Vagina (tissue), 2 donors: ENCODE data around the gene RABAC1. TPM values are rescaled to one million over a fixed set of nuclear protein-coding genes. Genes with fewer than 3 reads are reported as not detected.
"Not testable (repeated sequence)": the region's sequence is repeated elsewhere in the genome, so short reads cannot be mapped to it uniquely, and the experiment has no call there.

Source experiments
- DNase-seq, 2 donors: peaks; one replicate each; pipeline ENCODE4 v3.0.0-alpha.2; 2017; ENCODE audit errors: extremely low spot score in 2 of 2
- H3K27ac ChIP-seq: fragments of 200-600 bp; sonication (generic); one replicate; pipeline ENCODE4 v1.5.1; 2019
- H3K27me3 ChIP-seq: fragments of 200-600 bp; sonication (generic); one replicate; pipeline ENCODE4 v1.5.1; 2019
- H3K36me3 ChIP-seq, 2 donors: fragments of 200-600 bp; sonication (generic); one replicate each; pipeline ENCODE4 v1.5.1; 2017 to 2019
- H3K4me1 ChIP-seq: fragments of 200-600 bp; sonication (generic); one replicate; pipeline ENCODE4 v1.5.1; 2019
- H3K4me3 ChIP-seq, 2 donors: fragments of 200-600 bp; sonication (generic); 1 replicate in 1 of 2; 2 replicates in 1 of 2; pipeline ENCODE4 v1.5.1; 2016 to 2019
- H3K9me3 ChIP-seq: fragments of 200-600 bp; sonication (generic); one replicate; pipeline ENCODE4 v1.5.1; 2019
- POLR2A ChIP-seq, 2 donors: fragments of 450-650 bp; IDR thresholded peaks; one replicate each; pipeline ENCODE4 v1.6.1; 2017; ENCODE audit warnings: antibody characterized with exemption in 2 of 2, mild to moderate bottlenecking in 2 of 2, moderate library complexity in 2 of 2
- POLR2AphosphoS5 ChIP-seq, 2 donors: sonication (generic); formaldehyde crosslinking; IDR thresholded peaks; one replicate each; pipeline ENCODE4 v1.9.0; 2017; ENCODE audit warnings: antibody characterized with exemption in 2 of 2, mild to moderate bottlenecking in 2 of 2, low read depth in 1 of 2; ENCODE audit not compliant: insufficient read depth in 1 of 2
- intact Hi-C: fragments of 100-400 bp; cut with DNase I; formaldehyde crosslinking; loops from one replicate; pipeline ENCODE4 v1.15.1; 2023
- total RNA-seq: library from RNA; depleted of rRNA; stranded (reverse); fragments of >200 nt; gene quantifications from one replicate; pipeline ENCODE4 v1.2.3, GENCODE V29; 2016
- TF ChIP-seq, protein P1 (sequence below), 3 experiments: fragments of 450-650 bp in 2 of 3; fragments of 200-600 bp in 1 of 3; sonication (generic) in 1 of 3; IDR thresholded peaks; one replicate each; pipeline ENCODE4 v1.5.1; 2017 to 2019; ENCODE audit warnings: antibody characterized with exemption in 3 of 3, mild to moderate bottlenecking in 2 of 3, moderate library complexity in 2 of 3

RABAC1 gene
- total RNA-seq, 1 donor from 2014 or later = 263 TPM

- intact Hi-C loops = no loop called here
- H3K36me3 ChIP-seq = no peaks in the 10 kb centered on the region
- TF ChIP-seq POLR2A (IDR thresholded peaks at IDR 0.05) = no peak
- TF ChIP-seq, protein P1, sequence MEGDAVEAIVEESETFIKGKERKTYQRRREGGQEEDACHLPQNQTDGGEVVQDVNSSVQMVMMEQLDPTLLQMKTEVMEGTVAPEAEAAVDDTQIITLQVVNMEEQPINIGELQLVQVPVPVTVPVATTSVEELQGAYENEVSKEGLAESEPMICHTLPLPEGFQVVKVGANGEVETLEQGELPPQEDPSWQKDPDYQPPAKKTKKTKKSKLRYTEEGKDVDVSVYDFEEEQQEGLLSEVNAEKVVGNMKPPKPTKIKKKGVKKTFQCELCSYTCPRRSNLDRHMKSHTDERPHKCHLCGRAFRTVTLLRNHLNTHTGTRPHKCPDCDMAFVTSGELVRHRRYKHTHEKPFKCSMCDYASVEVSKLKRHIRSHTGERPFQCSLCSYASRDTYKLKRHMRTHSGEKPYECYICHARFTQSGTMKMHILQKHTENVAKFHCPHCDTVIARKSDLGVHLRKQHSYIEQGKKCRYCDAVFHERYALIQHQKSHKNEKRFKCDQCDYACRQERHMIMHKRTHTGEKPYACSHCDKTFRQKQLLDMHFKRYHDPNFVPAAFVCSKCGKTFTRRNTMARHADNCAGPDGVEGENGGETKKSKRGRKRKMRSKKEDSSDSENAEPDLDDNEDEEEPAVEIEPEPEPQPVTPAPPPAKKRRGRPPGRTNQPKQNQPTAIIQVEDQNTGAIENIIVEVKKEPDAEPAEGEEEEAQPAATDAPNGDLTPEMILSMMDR (IDR thresholded peaks at IDR 0.05) = no peak
- no peak for DNase-seq
- no peak overlapping the region for H3K27ac ChIP-seq
- H3K4me3 ChIP-seq = no peak overlapping the region
- H3K27me3 ChIP-seq = peaks cover 7% of the 10 kb centered on the region
- H3K9me3 ChIP-seq = no peaks in the 10 kb centered on the region
- peaks cover 14% of the 10 kb centered on the region for H3K4me1 ChIP-seq
Observed at GRCh38 chr19:41915021-41915775, 43.9 kb downstream of the RABAC1 start.

DNA sequence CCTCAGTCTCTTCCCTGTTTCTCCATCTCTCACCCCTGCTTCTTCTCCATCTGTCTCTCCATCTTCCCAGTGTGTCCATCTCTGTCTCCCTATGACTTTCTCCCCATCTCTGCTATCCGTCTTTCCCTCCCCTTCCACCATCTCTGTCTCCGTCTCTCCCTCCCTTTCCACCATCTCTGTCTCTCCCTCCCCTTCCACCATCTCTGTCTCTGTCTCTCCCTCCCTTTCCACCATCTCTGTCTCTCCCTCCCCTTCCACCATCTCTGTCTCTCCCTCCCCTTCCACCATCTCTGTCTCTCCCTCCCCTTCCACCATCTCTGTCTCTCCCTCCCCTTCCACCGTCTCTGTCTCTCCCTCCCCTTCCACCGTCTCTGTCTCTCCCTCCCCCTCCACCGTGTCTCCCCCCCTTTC is 44.7 kb downstream of the RABAC1 start:
- H3K36me3 ChIP-seq, H3K4me3 ChIP-seq, H3K27ac ChIP-seq, H3K27me3 ChIP-seq, intact Hi-C loops, H3K9me3 ChIP-seq, DNase-seq: not testable (repeated sequence)
- H3K4me1 ChIP-seq = peaks cover 14% of the 10 kb centered on the region

- peaks cover 7% of the 10 kb centered on the region for H3K27me3 ChIP-seq
- intact Hi-C loops = no loop called here
- H3K4me3 ChIP-seq = no peak overlapping the region
- TF ChIP-seq POLR2AphosphoS5 (IDR thresholded peaks at IDR 0.05; ENCODE audit: insufficient read depth in 1 of 2, low read depth in 1 of 2) (no peak), POLR2A (IDR thresholded peaks at IDR 0.05) (no peak)
- TF ChIP-seq, protein P1 (IDR thresholded peaks at IDR 0.05) = no peak
- no peak for DNase-seq
- peaks cover 14% of the 10 kb centered on the region for H3K4me1 ChIP-seq
- no peaks in the 10 kb centered on the region for H3K36me3 ChIP-seq
- H3K27ac ChIP-seq = no peak overlapping the region
- H3K9me3 ChIP-seq = no peaks in the 10 kb centered on the region
Observed at GRCh38 chr19:41913538-41914423, 45.3 kb downstream of the RABAC1 start.

DNA sequence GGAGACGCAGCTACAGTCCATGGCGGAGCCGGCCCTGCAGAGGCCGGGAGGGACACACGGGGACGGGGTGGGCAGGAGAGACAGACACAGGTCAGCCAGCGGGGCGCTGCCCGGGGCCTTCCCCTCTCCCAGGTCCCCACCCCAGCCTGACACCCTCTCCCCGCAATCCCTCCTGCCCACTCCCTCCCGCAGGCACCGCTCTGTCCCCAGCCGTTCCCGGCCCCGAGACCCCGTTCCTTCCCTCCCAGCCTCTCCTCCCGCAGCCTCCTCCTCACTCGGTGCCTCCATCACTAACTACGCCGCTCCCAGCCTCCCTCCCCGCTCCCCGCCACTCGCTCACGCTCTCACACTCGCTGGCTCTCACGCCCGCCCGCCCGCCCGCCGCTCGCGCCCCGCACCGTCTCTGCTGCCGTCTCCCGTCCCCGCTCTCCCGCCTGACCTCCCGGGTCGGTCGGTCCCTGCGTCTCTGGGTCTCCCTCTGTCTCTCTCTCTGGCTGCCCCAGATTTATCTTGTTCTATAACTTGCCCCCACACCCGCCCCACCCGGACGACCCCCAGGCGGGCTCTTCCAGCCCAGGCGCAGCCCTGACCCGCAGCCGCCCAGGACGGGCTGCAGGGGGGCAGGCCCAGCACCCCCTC is 46.1 kb downstream of the RABAC1 start:
- peaks cover 7% of the 10 kb centered on the region for H3K27me3 ChIP-seq
- no peaks in the 10 kb centered on the region for H3K36me3 ChIP-seq
- intact Hi-C loops = no loop called here
- H3K4me1 ChIP-seq = peaks cover 14% of the 10 kb centered on the region
- no peak overlapping the region for H3K4me3 ChIP-seq
- TF ChIP-seq, protein P1 (IDR thresholded peaks at IDR 0.05) = no peak
- TF ChIP-seq POLR2A (IDR thresholded peaks at IDR 0.05) (no peak), POLR2AphosphoS5 (IDR thresholded peaks at IDR 0.05; ENCODE audit: insufficient read depth in 1 of 2, low read depth in 1 of 2) (no peak)
- H3K9me3 ChIP-seq = no peaks in the 10 kb centered on the region
- no peak for DNase-seq
- H3K27ac ChIP-seq = no peak overlapping the region

- Histone ChIP-seq H3K27ac (no peak overlapping the region), H3K27me3 (peaks cover 7% of the 10 kb centered on the region), H3K4me1 (peaks cover 14% of the 10 kb centered on the region), H3K36me3 (no peaks in the 10 kb centered on the region), H3K4me3 (no peak overlapping the region), H3K9me3 (no peaks in the 10 kb centered on the region)
- TF ChIP-seq POLR2AphosphoS5 (IDR thresholded peaks at IDR 0.05; ENCODE audit: insufficient read depth in 1 of 2, low read depth in 1 of 2) = no peak
- no peak for TF ChIP-seq POLR2A (IDR thresholded peaks at IDR 0.05)
- TF ChIP-seq, protein P1 (IDR thresholded peaks at IDR 0.05) = no peak
- intact Hi-C loops = no loop called here
- DNase-seq = no peak
Observed at GRCh38 chr19:41911889-41912731, 47.0 kb downstream of the RABAC1 start.
